ENCODE data around the gene CTSE. TPM values are rescaled to one million over a fixed set of nuclear protein-coding genes. Genes with fewer than 3 reads are reported as not detected.

The CTSE gene
- total RNA-seq, 2 experiments from 2014 or later, result not detected

GRCh38 chr1:205959789-205960188, 63.9 kb downstream of the CTSE start:
- ChIA-PET CTCF (no interaction called here), POLR2A (no interaction called here)

Other genes with a start within 250 kb of the CTSE start
- gene RAB29, start 248.4 kb downstream of the CTSE start, total RNA-seq, result 10 to 100 TPM; 34.1 TPM
- 10 to 100 TPM; 28.8 to 29.4 TPM for gene SLC41A1, start 210.7 kb downstream of the CTSE start, total RNA-seq
- under 1 TPM in 1 of 2 experiments, not detected in 1; 0.31 TPM for gene PM20D1, start 173.8 kb downstream of the CTSE start, total RNA-seq
- not detected for gene SLC26A9, start 80.4 kb downstream of the CTSE start, total RNA-seq
- gene RAB7B, start 20.5 kb downstream of the CTSE start, total RNA-seq, result not detected
- gene RHEX, start 29.3 kb upstream of the CTSE start, total RNA-seq, result not detected
- not detected for gene AVPR1B, start 93.5 kb upstream of the CTSE start, total RNA-seq
- 10 to 100 TPM; 23.0 to 24.6 TPM for gene FAM72A, start 178.9 kb upstream of the CTSE start, total RNA-seq
- gene SRGAP2, start 179.6 kb upstream of the CTSE start, total RNA-seq, result 10 to 100 TPM; 47.7 to 52.5 TPM